PC-9 (cell line): ENCODE measurements around the gene NOB1. TPM values are rescaled to one million over a fixed set of nuclear protein-coding genes. Genes with fewer than 3 reads are reported as not detected.

Experiments used
- BruUV-seq: library from RNA; stranded (reverse); fragments of 400-500 nt; replicated peaks from 2 replicates; lab custom pipeline; 2021; lab: Mats Ljungman, UMichigan
- CTCF ChIA-PET: fragments of 300-600 bp; sonication (Branson Sonifier 250); formaldehyde crosslinking; loops from one replicate; lab custom pipeline; 2022; ENCODE audit warnings: antibody characterized with exemption; lab: Charles Lee
- POLR2A ChIA-PET: fragments of 300-600 bp; sonication (Branson Sonifier 250); formaldehyde crosslinking; loops from one replicate; lab custom pipeline; 2022; ENCODE audit warnings: antibody characterized with exemption; ENCODE audit not compliant: unreplicated experiment; lab: Charles Lee
- DNase-seq, 2 experiments: peaks; one replicate each; pipeline versions ENCODE4 v3.0.0 to v3.0.0-alpha.2; 2015 to 2022; ENCODE audit warnings: mixed read lengths in 1 of 2
- H2AFZ ChIP-seq: fragments of 200-600 bp; sonication (generic); 2 replicates; pipeline ENCODE4 v1.8.1; 2017; ENCODE audit warnings: antibody characterized with exemption
- H3F3A ChIP-seq: fragments of 200-600 bp; sonication (generic); 2 replicates; pipeline ENCODE4 v1.8.1; 2017; ENCODE audit warnings: antibody characterized with exemption, mild to moderate bottlenecking, low read depth; ENCODE audit not compliant: insufficient read depth
- H3K27ac ChIP-seq: fragments of 200-600 bp; sonication (generic); 2 replicates; pipeline ENCODE4 v1.6.1; 2016; ENCODE audit warnings: mixed run types
- H3K27me3 ChIP-seq: fragments of 200-600 bp; sonication (generic); 2 replicates; pipeline ENCODE4 v1.6.1; 2016; ENCODE audit warnings: low read depth, mixed run types; ENCODE audit not compliant: insufficient read depth
- H3K36me3 ChIP-seq: fragments of 200-600 bp; sonication (generic); 2 replicates; pipeline ENCODE4 v1.6.1; 2016; ENCODE audit warnings: low read depth, mixed run types
- H3K4me1 ChIP-seq: fragments of 200-600 bp; sonication (generic); replicated peaks from 2 replicates; pipeline ENCODE4 v1.6.1; 2016; ENCODE audit warnings: mixed run types; ENCODE audit not compliant: insufficient read depth
- H3K4me2 ChIP-seq: fragments of 200-600 bp; sonication (generic); 2 replicates; pipeline ENCODE4 v1.6.1; 2017; ENCODE audit warnings: mixed run types
- H3K4me3 ChIP-seq: fragments of 200-600 bp; sonication (generic); 2 replicates; pipeline ENCODE4 v1.6.1; 2016; ENCODE audit warnings: mixed run types
- H3K79me2 ChIP-seq: fragments of 200-600 bp; sonication (generic); 2 replicates; pipeline ENCODE4 v1.6.1; 2017; ENCODE audit warnings: low read depth, mixed run types
- H3K9me2 ChIP-seq: fragments of 200-600 bp; sonication (generic); 2 replicates; pipeline ENCODE4 v1.8.1; 2017; ENCODE audit warnings: mild to moderate bottlenecking; ENCODE audit not compliant: insufficient read depth
- H3K9me3 ChIP-seq: fragments of 200-600 bp; sonication (generic); 2 replicates; pipeline ENCODE4 v1.8.1; 2016; ENCODE audit warnings: low read depth; ENCODE audit not compliant: insufficient read depth
- H4K20me1 ChIP-seq: fragments of 200-600 bp; sonication (generic); 2 replicates; pipeline ENCODE4 v1.8.1; 2017; ENCODE audit not compliant: insufficient read depth
- CTCF ChIP-seq: fragments of 200-600 bp; sonication (generic); conservative IDR thresholded peaks from 2 replicates; pipeline ENCODE4 v1.6.1; 2017; ENCODE audit warnings: mixed run types, antibody characterized with exemption, mild to moderate bottlenecking, moderate library complexity
- EZH2 ChIP-seq: fragments of 200-600 bp; sonication (generic); IDR thresholded peaks from 2 replicates; pipeline ENCODE4 v1.8.0; 2017; ENCODE audit warnings: antibody characterized with exemption, low read depth
- intact Hi-C: fragments of 100-400 bp; cut with micrococcal nuclease; formaldehyde crosslinking; loops from one replicate; pipeline ENCODE4 v1.10.0; 2022; ENCODE audit not compliant: unreplicated experiment
- total RNA-seq: library from RNA; stranded (reverse); gene quantifications from 2 replicates; pipeline ENCODE4 v1.2.3, GENCODE V29; 2021

NOB1 gene
- total RNA-seq, 1 experiment from 2014 or later, result 66.9 TPM

- POLR2A ChIA-PET, result no interaction called here
- no peaks in the 10 kb centered on the region for H3K9me2 ChIP-seq
- H3K9me3 ChIP-seq, result no peaks in the 10 kb centered on the region
- H4K20me1 ChIP-seq, result peaks cover 45% of the 10 kb centered on the region
- H3K79me2 ChIP-seq, result peaks cover 10% of the 10 kb centered on the region; the same call in 1 of the 2 replicates
- CTCF ChIA-PET, result no interaction called here
- no peak for TF ChIP-seq CTCF
- no peak for TF ChIP-seq EZH2
- no peak overlapping the region for H3K4me2 ChIP-seq
- peaks cover 79% of the 10 kb centered on the region for H3K36me3 ChIP-seq
- no peaks in the 10 kb centered on the region for H3K4me1 ChIP-seq
- H3F3A ChIP-seq, result peaks cover 67% of the 10 kb centered on the region
- H3K27ac ChIP-seq, result no peak overlapping the region
- no peak overlapping the region for H3K4me3 ChIP-seq
- BruUV-seq, result no TSS peak
- H3K27me3 ChIP-seq, result no peaks in the 10 kb centered on the region
- DNase-seq, result no peak
- intact Hi-C loops, result loop anchor here (5.0 kb wide), 1 partner anchor 37 kb away; no protein-coding TSS in a partner anchor
- H2AFZ ChIP-seq, result no peak overlapping the region
Observed at GRCh38 chr16:69693916-69694315, 60.8 kb downstream of the NOB1 start.

DNA sequence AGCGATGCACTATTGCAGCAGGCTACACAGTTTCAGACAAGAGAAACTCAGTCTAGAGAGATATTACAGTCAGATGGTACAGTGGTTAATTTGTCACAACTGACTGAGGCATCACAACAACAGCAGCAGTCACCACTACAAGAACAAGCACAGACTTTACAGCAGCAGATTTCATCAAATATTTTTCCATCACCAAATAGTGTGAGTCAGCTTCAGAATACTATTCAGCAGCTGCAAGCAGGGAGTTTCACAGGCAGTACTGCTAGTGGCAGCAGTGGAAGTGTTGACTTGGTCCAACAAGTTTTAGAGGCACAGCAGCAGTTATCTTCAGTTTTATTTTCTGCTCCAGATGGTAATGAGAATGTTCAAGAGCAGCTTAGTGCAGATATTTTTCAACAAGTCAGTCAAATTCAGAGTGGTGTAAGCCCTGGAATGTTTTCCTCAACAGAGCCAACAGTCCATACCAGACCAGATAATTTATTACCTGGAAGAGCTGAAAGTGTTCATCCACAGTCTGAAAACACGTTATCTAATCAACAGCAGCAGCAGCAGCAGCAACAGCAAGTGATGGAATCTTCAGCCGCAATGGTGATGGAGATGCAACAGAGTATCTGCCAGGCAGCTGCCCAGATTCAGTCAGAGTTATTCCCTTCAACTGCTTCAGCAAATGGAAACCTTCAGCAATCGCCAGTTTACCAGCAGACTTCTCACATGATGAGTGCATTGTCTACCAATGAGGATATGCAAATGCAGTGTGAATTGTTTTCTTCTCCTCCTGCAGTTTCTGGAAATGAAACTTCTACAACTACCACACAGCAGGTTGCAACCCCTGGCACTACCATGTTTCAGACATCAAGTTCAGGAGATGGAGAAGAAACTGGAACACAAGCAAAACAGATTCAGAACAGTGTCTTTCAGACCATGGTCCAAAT is 62.5 kb downstream of the NOB1 start:
- DNase-seq, result no peak
- H3F3A ChIP-seq, result peaks cover 61% of the 10 kb centered on the region
- H3K9me2 ChIP-seq, result no peaks in the 10 kb centered on the region
- no peak overlapping the region for H3K27ac ChIP-seq
- ChIA-PET CTCF (no interaction called here), POLR2A (no interaction called here)
- H2AFZ ChIP-seq, result no peak overlapping the region
- H3K27me3 ChIP-seq, result no peaks in the 10 kb centered on the region
- intact Hi-C loops, result loop anchor here (5.0 kb wide), 1 partner anchor 35 kb away; no protein-coding TSS in a partner anchor
- peaks cover 45% of the 10 kb centered on the region for H4K20me1 ChIP-seq
- H3K4me1 ChIP-seq, result no peaks in the 10 kb centered on the region
- H3K4me2 ChIP-seq, result no peak overlapping the region
- no TSS peak for BruUV-seq
- peaks cover 3% of the 10 kb centered on the region; the same call in 1 of the 2 replicates for H3K79me2 ChIP-seq
- no peaks in the 10 kb centered on the region for H3K9me3 ChIP-seq
- no peak for TF ChIP-seq EZH2
- no peak for TF ChIP-seq CTCF
- H3K4me3 ChIP-seq, result no peak overlapping the region
- peaks cover 74% of the 10 kb centered on the region for H3K36me3 ChIP-seq

Other genes starting within 250 kb of the NOB1 start
- gene NFAT5, start 189.0 kb downstream of the NOB1 start, total RNA-seq, result 33.0 and 38.2 TPM in 2 replicates
- 837 and 853 TPM in 2 replicates for gene NQO1, start 28.4 kb downstream of the NOB1 start, total RNA-seq
- gene WWP2, start 7.4 kb upstream of the NOB1 start, total RNA-seq, result 38.8 and 46.4 TPM in 2 replicates
- 1.2 and 1.3 TPM in 2 replicates for gene CLEC18A, start 196.4 kb upstream of the NOB1 start, total RNA-seq